Dedifferentiated amniotic fluid mesenchymal stem cell (primary cell): Measurements from ENCODE around the gene ANK3.
A peak's percentile ranks its signal among the peaks of the same experiment; 100 is the strongest.

Source experiments
- DNase-seq: peaks from one replicate; pipeline ENCODE4 v3.0.0-alpha.2; 2016; ENCODE audit errors: extremely low spot score

Gene ANK3

DNA sequence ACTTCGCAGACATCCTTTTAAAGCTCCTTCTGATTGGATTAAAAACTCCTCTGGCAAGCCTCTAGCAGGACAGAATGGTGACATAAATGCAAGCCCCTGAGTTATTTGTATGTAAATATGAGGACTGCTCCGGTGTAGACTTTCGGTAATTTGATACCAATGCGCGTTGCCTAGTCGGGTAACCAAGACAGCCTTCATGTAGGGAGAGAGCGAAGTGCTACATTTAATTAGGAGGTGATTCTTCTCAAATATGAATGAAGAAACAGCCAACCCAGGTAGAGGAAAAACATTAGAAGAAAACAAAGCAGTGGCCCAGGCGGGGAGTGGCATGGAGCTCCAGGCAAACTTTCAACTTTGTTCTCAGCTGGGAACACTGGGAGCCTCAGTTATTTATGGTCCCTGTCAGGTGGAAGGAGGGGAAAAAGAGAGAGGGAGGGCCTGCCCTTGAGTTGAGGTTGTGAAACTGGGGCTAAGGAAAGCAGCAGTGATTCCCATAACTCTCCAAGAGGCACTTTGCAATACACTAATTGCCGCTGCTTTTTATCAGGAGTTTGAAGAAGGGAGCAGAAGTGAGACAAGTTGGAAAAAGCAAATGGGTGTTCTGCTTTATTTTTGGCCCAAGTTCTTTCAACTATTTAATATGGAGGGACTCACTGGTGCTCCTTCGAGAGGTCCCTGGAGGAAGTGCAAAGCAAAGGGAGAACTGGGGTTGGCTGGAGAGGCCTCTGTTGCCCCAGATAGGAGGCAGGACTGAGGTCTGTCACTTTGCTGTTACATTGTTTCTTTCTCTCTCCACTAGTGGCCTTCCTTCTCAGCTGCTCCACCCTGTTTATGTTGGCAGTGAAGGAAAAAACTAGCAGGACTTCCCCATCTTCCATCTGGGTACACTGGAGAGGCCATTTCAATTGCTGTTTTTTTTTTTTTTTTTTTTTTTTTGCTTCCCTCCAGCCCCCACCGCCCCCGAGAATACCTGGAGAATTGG is 248.7 kb downstream of the ANK3 start:
- DNase-seq, result no peak

DNA sequence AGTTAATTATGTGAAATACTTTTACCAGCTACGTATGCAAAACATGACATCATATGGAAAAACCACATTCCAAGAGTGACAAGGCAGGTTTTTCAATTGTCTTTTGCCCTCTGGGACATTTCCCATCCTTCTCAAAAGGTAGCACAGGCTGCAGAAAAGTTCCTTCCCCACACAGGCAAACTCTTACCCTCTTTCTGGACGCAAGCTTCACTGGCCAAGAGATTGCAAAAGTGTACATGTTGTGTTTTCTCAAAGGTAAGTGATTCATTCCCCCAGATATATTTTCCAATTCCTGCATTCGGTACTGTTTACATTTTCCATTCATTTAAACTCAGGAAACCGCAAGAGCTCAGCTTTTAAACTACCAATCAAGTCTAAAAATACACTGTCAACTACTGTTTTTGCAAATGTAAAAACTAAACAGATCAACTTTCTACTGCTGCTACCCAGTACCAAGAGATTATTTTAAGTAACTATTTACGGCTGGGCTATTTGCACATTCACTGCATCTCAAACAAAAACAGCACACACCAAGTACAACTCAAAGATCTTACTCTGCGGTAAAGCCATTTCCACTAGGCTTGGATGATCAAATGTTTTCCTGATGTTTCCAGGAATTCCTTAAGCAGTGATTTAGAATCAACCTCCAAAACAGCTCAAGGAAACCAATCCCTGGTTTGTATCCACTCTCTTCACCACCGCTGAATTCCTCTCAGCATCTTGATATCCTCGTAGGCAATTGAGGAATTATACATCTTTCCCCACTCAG is 249.7 kb downstream of the ANK3 start:
- DNase-seq, result peak; percentile 22

DNA sequence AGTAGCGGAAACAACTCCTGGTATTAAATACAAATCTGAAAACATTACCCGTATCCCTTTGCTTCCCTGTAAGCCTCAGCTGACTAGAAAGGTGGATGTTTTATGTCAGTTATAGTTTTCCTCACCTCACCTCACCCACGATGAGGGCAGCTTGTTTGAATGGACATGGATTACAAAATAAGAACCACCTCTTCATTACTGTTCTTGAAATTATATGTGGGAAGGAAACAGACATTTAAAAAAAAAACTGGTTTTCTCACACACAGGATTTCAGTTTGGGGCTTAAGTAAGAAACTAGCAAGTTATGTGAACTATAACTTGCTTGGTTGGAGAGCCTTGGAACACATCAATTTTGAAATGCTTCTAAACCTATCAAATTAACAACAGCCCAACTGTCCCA is 250.4 kb downstream of the ANK3 start:
- DNase-seq, result no peak

DNA sequence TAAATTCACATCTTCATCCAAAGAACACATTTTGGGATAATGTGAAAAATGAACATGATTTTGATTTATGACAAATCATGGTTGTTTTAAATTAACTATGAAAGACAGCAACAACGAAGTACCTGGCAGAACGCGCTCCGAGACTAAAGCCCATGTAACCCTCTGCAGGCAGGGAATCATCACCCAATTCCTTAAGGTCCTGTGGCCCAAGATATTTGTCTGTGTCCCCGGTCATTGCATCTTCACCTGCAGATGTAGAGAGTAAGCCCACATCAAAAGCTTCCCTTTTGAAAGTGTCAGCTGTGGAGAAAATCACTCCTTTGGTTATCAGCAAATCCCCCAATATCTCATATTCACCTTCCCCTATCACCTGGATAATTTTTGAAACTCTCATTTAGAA is 250.8 kb downstream of the ANK3 start:
- no peak for DNase-seq

DNA sequence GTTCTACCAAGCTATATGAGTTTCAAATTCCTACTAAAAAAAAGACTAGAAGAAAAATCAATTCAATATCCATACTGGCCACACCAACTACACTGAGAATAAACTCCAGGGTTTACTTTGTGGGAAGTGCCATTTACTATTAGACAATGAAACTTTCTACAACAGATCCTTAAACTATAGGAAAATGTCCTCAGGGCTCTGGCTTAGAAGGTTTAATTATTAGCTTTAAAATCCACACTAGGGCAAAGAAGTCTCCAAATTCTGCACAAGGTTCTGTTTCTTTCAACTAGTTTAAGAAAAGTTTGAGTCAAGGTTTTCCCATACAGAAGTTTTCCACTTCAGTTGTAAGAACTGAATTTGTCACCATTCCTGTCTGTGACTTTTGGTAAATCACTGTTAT is 251.6 kb downstream of the ANK3 start:
- DNase-seq, result no peak

DNA sequence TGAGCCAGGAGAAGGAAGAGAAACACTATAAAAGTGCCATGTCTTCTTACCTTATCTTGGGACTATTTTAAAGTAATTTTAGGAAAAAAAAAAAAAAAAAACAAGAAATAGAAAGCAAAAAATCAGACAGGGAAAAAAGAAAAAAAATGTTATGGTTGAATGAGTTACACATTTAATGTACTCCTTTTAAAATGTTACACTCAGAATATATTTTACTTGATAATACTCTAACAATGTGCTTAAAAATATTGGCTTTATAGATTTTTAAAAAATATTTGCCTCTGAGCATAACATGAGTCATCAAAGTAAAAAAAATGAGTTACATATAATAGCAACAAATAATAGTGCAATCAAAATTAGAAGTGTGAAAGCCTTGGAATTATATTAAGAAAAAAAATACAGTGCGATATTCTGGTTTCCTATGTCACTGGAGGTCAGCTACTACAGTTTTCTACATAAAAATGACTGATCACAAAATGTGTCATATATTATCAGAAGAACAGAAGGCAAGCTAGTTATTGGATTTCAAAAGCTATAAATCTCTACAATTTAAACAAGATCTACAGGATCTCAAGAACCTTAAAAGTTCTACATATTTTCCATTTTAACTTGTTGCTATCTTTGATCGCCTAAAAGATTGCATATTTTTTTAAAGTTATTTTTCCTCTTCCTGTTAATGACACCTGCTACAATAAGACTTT is 252.2 kb downstream of the ANK3 start:
- DNase-seq, result no peak

DNA sequence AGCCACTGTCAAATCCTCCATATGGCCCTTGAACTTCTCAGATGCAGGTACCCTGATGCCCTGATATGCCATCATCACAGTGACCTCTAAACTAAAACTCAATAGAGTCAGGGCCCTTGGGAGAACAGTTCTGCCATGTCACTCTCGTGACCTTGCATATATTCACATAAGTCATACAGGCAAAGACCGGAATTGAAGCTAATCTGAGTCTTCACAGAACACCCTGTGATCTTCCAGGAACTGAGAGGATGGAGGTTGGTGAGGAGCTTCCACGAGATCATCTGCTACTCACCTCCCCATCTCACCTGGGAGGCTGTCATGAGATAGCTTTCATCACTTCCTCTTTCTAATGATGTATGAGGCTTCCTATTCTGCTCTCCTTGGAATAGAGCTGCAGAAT is 254.7 kb downstream of the ANK3 start:
- DNase-seq, result no peak

DNA sequence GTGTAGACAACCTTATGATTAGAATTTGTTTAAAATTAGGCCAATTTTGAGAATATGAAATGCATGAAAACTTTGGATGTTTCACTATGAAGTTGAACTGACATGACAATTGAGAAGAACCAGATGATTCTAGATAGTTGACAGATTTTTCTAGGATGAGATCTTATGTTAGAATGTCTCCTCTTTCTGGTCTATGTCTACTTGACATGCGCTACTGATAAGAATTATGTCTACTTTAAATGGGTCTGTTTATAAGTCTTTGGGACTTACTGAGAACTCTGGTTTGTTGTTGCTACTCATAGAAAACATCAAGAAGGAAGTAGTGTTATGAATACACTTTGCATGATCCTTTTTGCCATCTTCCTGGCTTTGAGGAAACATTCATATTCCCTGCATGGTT is 255.1 kb downstream of the ANK3 start:
- no peak for DNase-seq

DNA sequence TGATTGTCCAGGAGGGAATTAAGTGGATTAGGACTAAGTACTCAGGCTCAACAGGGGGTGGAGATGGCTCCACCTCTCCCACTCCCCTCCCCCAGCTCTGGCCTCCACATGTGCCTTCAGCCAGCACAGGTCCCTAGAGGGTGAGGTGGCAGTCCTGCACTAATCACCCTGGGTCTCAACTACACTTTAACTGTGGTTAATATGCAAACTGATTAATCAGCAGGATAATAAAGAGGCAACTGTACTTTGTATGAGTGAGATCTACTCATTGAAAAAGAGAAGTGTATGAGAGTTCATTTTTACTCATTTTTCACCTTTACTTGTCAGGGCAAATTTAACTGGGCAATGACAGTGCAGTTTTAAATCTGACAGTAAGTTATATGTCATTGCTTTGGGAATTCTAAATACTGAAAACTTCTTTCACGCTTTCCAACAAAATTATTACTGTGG is 259.5 kb downstream of the ANK3 start:
- no peak for DNase-seq

DNA sequence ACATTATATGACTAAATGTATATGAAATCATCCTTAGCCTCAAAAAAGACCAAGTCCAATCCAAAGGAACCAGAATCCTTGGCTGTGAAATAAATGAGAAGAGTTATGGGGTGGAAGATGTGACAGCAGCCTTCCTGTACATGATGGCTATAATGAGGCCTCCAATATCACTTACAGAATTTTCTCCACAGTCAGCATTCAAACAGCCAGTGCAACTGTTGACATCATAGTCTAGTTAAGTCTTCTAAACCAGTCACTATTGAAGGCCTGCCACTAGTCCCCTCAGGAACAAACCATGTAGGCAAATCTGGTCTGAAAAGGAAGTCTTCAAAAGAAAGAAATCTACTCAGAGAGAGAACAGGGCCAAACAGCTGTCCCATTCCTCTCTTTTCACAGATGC is 263.8 kb downstream of the ANK3 start:
- DNase-seq, result no peak

DNA sequence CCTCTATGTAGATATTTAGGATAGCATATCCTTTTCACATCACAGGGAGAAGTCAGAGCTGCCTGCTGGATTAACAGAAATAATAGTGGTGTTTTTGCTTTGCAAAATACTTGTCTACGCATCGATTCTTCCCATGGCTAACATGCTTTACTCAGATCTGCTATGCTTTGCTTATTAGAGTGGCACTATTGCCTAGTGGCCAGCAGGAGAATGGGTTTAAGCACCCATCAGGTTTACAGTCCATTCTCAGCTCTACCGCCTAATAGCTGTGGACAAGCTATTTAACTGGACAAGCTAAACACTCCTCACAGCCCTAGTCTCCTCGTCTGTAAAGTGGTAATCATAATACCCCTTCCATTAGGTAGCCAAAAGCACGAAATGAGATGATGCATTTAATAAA is 265.1 kb downstream of the ANK3 start:
- DNase-seq, result no peak

DNA sequence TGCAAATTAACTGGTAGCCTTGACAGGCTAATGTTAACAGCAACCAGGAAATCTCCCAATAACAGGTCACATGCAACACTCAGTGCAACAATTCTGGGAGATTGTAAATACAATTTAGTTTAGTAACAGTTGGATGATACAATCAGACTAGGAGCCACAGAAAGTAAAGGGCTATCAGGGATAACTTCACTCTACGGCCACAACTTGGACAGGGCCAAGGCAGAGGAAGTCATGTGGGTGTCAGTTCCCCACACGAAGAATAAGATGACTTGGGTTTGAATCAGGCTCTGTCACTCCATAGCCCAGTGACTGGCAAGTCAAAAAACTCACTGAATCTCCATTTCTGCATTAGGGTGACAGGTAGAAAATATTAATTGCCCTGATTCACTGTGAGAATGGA is 266.0 kb downstream of the ANK3 start:
- no peak for DNase-seq

DNA sequence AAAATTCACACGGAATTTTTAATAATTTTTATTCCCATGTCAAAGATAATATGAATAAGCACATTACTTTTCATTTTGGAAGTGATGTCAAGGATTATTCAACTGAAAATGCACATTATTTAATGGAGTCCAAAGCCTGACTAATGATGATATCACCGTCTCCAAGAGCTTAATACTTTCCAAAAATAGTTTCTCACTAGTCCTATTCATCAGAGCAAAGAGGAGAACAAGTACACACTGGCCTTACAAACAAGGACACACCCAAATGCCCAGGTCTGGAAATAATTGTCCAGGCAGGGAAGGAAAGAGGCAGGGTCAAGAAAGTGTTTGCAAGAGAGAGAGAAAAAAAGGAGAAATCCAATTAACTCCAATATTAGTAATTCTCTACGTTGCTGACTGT is 266.5 kb downstream of the ANK3 start:
- no peak for DNase-seq

DNA sequence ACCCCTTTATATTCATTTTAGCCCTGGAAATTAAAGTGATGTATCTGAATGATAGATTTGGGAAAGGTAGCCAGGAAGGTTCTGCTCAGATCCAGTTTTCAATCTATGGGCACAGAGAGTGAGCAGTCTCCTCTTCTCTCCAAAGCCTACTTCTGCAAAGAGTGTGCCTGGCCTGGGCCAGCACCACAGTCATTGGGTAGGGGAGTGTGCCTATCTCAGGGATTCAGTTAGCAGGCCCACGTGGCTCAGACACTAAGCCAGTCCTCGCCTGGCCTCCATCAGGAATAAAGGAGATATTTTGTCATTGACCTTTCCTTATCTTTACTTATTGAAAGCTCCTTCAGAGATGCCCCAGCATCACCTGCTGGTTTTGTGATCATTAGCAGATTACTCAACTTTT is 267.5 kb downstream of the ANK3 start:
- DNase-seq, result no peak

DNA sequence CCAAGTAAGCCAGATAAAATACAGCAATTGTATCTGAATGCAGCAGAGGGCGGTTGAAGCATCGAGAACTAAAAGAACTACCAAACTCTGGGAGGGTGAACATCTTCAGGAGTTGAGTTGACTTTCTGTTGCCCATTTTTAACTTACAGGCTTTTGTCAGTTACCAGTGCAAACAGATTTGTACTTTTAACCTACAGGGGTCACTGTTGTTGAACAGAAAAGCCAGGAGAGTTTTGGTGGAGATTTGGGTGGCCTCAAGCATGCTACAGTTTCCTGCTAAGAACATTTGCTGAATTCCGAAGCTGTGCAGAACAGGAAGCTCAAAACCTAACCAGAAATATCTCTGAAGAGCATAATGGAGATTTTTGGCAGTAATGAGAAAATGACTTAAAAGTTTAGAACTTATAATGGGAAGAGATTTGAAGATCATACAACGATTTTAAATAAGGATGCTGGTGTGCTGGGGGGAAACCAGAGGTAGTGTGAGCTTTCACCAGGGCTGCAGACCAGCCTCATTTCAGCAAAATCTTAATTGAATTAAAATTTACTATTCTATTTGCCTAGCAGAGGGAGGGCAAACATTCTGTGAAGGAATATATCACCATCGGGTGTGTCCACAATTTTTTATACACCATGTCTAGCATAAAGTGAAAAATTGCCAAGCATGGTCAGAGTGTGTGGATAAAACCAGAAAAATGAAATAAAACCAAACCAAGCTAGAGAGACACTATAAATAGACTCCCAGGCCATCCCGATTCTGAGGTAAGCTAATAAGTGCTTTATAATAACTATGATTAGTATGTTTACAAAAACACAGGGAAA is 274.7 kb downstream of the ANK3 start:
- peak; percentile 51 for DNase-seq

DNA sequence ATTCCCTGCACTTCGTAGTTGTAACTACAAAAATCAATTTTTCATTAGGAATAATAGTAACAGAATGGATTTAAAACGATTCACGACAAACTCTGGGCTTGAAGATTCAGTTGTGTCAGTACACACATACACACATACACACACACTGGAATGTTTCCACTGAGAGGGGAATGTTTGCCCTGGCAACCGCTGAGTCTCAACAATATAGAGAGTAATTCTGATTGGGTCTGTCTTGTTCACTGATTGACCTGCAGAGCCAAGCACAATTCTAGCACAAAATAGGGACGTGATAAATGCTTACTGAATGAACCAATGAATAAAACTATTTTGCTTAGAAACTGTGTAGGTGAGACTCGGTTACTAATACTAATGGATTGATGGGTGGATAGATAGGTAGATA is 278.9 kb downstream of the ANK3 start:
- no peak for DNase-seq

DNA sequence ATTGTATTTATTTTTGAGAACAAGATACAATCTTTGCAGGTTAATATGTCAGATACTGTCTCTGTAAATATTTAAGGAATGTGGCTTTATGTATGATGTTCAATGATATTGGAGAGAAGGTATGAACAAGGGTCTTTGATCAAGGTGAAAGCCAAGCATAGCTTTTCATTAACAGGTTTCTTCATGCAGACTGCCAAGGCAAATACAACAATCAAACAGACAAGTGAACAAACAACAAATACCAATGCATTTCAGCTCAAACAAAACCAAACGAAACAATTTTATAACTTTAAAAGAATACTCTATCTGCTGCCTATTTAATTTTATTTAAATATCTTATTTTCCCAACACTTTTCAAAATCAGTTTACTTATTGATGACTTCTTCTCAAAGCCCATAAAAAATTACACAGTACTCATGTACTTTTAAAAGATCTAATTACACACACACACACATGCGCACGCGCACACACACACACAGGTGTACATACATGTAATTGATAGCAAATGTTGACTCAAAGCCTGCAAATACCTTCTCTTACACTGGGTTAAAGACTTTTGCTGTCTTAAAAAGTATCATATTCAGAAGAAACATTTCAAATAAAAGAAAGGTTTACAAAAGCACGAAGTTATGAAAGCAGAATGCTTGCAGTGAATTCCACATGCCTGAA is 282.2 kb downstream of the ANK3 start:
- DNase-seq, result no peak

DNA sequence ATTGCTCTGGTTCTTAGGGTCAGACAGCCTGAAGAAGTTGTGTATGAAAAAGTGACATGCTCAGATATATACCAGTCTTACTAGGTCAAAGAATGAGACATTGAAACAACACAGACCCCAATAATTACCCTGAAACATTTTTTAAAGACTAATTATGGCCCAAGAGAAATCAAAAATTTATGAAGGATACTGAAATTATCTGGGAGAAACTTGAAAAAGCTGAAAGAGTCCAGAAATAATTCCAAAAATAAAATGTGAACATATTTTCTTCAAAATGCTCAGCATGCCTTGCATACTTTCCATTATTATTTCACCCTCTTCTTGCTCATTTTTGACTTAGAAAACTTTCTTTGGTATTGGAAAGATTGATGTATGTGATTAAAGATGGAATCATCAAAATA is 284.4 kb downstream of the ANK3 start:
- DNase-seq, result no peak

DNA sequence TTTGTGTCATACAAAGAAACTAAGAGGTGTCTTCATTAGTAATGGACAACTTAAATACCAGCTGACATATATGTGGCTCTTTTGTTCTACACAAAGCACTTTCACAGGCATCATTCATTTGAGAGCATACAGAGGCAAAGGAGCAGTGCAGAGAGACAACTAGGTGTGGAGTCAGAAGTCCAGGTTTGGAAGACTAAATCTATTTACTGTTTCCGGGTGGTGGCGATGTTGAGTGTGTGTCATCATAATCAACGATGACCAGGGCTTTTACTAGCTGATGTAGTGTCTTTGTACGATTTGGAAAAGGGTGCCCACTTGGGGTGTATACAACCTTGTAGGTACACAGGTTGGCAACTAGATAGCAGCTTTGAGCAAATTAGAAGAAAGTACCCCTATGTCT is 287.9 kb downstream of the ANK3 start:
- DNase-seq, result no peak

DNA sequence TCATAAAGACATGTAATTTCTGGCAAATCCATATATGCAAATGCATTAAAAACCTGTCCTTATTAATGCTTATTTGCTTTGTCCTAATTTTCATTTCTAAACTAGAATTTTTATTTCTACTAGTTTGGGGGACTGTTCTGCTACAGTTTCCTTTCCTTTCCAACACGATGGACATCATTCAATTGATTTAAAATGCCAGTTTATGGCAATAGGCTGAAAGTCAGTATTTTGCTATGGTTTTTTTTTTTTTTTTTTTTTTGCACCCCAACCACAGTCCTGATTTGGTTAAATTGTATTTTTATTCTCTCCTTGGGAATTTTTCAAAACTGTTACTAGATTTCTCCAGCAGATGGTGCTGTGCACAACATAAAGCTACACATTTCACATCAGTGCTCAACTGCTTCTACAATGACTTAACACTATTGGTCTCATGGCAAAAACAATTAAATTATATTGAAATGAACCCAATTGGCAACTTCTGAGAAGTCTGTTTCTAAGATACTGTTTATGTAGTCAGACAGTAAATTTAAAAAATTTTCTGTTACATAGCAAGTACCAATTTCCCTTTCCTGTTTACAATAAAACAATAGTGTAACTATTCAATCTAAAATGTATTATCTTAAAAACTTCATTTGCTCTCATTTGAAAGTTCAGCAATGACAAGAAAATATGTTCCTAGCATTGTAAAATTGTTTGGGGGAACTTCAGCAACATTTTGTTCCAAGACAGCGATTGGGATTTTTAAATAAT is 289.5 kb downstream of the ANK3 start:
- DNase-seq, result peak; percentile 84
